ENCODE results near the gene GADD45A.
"Not testable (repeated sequence)": the region's sequence is repeated elsewhere in the genome, so short reads cannot be mapped to it uniquely, and the experiment has no call there.

Gene GADD45A

GRCh38 chr1:67721650-67722291 lies 36.8 kb downstream of the GADD45A start:
- no peak for DNase-seq (ENCODE audit: low read depth)

GRCh38 chr1:67722292-67722944 lies 37.4 kb downstream of the GADD45A start:
- DNase-seq (ENCODE audit: low read depth), result no peak

- no peak for DNase-seq (ENCODE audit: low read depth)
These were observed 38.1 kb downstream of the GADD45A start for GRCh38 chr1:67723126-67723525.

- no peak for DNase-seq (ENCODE audit: low read depth)
These were observed 38.6 kb downstream of the GADD45A start for GRCh38 chr1:67723620-67724019.

GRCh38 chr1:67724928-67725560 lies 40.0 kb downstream of the GADD45A start:
- DNase-seq (ENCODE audit: low read depth), result no peak

GRCh38 chr1:67726224-67726623 lies 41.2 kb downstream of the GADD45A start:
- DNase-seq (ENCODE audit: low read depth), result no peak

GRCh38 chr1:67729872-67730271 lies 44.9 kb downstream of the GADD45A start:
- DNase-seq (ENCODE audit: low read depth), result no peak

GRCh38 chr1:67730312-67730711 lies 45.3 kb downstream of the GADD45A start:
- DNase-seq (ENCODE audit: low read depth), result not testable (repeated sequence)

- DNase-seq (ENCODE audit: low read depth), result no peak
These were observed 46.3 kb downstream of the GADD45A start for GRCh38 chr1:67731322-67731721.

GRCh38 chr1:67732750-67733151 lies 47.8 kb downstream of the GADD45A start:
- DNase-seq (ENCODE audit: low read depth), result no peak

- no peak for DNase-seq (ENCODE audit: low read depth)
These were observed 48.8 kb downstream of the GADD45A start for GRCh38 chr1:67733681-67734322.

GRCh38 chr1:67734323-67734690 lies 49.3 kb downstream of the GADD45A start:
- no peak for DNase-seq (ENCODE audit: low read depth)

GRCh38 chr1:67735206-67735605 lies 50.2 kb downstream of the GADD45A start:
- no peak for DNase-seq (ENCODE audit: low read depth)

GRCh38 chr1:67735806-67736627 lies 51.0 kb downstream of the GADD45A start:
- DNase-seq (ENCODE audit: low read depth), result no peak

GRCh38 chr1:67736750-67737149 lies 51.7 kb downstream of the GADD45A start:
- DNase-seq (ENCODE audit: low read depth), result no peak

- no peak for DNase-seq (ENCODE audit: low read depth)
These were observed 52.9 kb downstream of the GADD45A start for GRCh38 chr1:67737875-67738274.
